CD4-positive, alpha-beta T cell treated with Interleukin-10 for 1 hour (primary cell): ENCODE measurements around the gene MBOAT7.
"Not testable (repeated sequence)": the region's sequence is repeated elsewhere in the genome, so short reads cannot be mapped to it uniquely, and the experiment has no call there.

Source experiments
- DNase-seq: peaks from one replicate; pipeline ENCODE4 v3.0.0-alpha.2; 2020

Gene MBOAT7

GRCh38 chr19:54209058-54209810 is 19.9 kb upstream of the MBOAT7 start:
- DNase-seq: peak; percentile 12

GRCh38 chr19:54208784-54209057 is 19.3 kb upstream of the MBOAT7 start:
- no peak for DNase-seq

GRCh38 chr19:54207983-54208783 is 18.8 kb upstream of the MBOAT7 start:
- peak; percentile 58 for DNase-seq

- no peak for DNase-seq
Observed at GRCh38 chr19:54207676-54207982, 18.2 kb upstream of the MBOAT7 start.

GRCh38 chr19:54207193-54207592 is 17.8 kb upstream of the MBOAT7 start:
- DNase-seq: not testable (repeated sequence)

GRCh38 chr19:54206831-54207177 is 17.4 kb upstream of the MBOAT7 start:
- DNase-seq: no peak

- no peak for DNase-seq
Observed at GRCh38 chr19:54206030-54206830, 16.9 kb upstream of the MBOAT7 start.

- no peak for DNase-seq
Observed at GRCh38 chr19:54204767-54205468, 15.5 kb upstream of the MBOAT7 start.

- DNase-seq: no peak
Observed at GRCh38 chr19:54203151-54203611, 13.8 kb upstream of the MBOAT7 start.

- DNase-seq: no peak
Observed at GRCh38 chr19:54201980-54202379, 12.6 kb upstream of the MBOAT7 start.

- no peak for DNase-seq
Observed at GRCh38 chr19:54201172-54201701, 11.9 kb upstream of the MBOAT7 start.

- no peak for DNase-seq
Observed at GRCh38 chr19:54199401-54199800, 10.0 kb upstream of the MBOAT7 start.

- no peak for DNase-seq
Observed at GRCh38 chr19:54197121-54197520, 7.7 kb upstream of the MBOAT7 start.

GRCh38 chr19:54196536-54196935 is 7.2 kb upstream of the MBOAT7 start:
- DNase-seq: no peak

- not testable (repeated sequence) for DNase-seq
Observed at GRCh38 chr19:54194463-54194862, 5.1 kb upstream of the MBOAT7 start.

- DNase-seq: no peak
Observed at GRCh38 chr19:54193011-54193410, 3.6 kb upstream of the MBOAT7 start.

- no peak for DNase-seq
Observed at GRCh38 chr19:54191811-54192453, 2.6 kb upstream of the MBOAT7 start.

GRCh38 chr19:54191011-54191810 is 1.8 kb upstream of the MBOAT7 start, which contains the start of gene TSEN34:
TSEN34 (plus strand) TSS chr19:54191308; CDS start chr19:54191365, 57 bp downstream.
- DNase-seq: peak; percentile 91

- peak; percentile 100 for DNase-seq
Observed at GRCh38 chr19:54190503-54191010, 1.2 kb upstream of the MBOAT7 start.

- DNase-seq: peak; percentile 100
Observed at GRCh38 chr19:54189735-54190502, 539 bp upstream of the MBOAT7 start.
